Astrocyte (in vitro differentiated cells and primary cell): Measurements from ENCODE around the gene CTRB1. TPM values are rescaled to one million over a fixed set of nuclear protein-coding genes. Genes with fewer than 3 reads are reported as not detected.

Experiments used
- DNase-seq: peaks from one replicate; pipeline ENCODE4 v3.0.0-alpha.2; 2010; ENCODE audit warnings: low read depth
- FAIRE-seq: peaks from 2 replicates; lab custom pipeline; 2011; peaks lifted over from hg19 to GRCh38; lab: Jason Lieb, UNC
- H2AFZ ChIP-seq: 2 replicates; pipeline ENCODE4 v1.6.0; 2012; ENCODE audit warnings: low read depth, low read length, inconsistent platforms
- H3K27ac ChIP-seq: 2 replicates; pipeline ENCODE4 v1.5.1; 2011; ENCODE audit warnings: low read depth, low read length, inconsistent platforms
- H3K27me3 ChIP-seq: 2 replicates; pipeline ENCODE4 v1.6.0; 2011; ENCODE audit warnings: low read length, inconsistent platforms; ENCODE audit not compliant: insufficient read depth
- H3K36me3 ChIP-seq: 2 replicates; pipeline ENCODE4 v1.5.1; 2011; ENCODE audit warnings: low read length, inconsistent platforms; ENCODE audit not compliant: insufficient read depth
- H3K4me1 ChIP-seq: 2 replicates; pipeline ENCODE4 v1.5.1; 2011; ENCODE audit warnings: low read length, inconsistent platforms; ENCODE audit not compliant: insufficient read depth
- H3K4me2 ChIP-seq: 2 replicates; pipeline ENCODE4 v1.6.0; 2012; ENCODE audit warnings: low read length, inconsistent platforms
- H3K4me3 ChIP-seq: 2 replicates; pipeline ENCODE4 v1.5.1; 2011; ENCODE audit warnings: low read depth, mild to moderate bottlenecking, low read length, inconsistent platforms; ENCODE audit not compliant: insufficient read depth
- H3K79me2 ChIP-seq: 2 replicates; pipeline ENCODE4 v1.6.0; 2012; ENCODE audit warnings: mild to moderate bottlenecking, low read length, inconsistent platforms; ENCODE audit not compliant: insufficient read depth
- H3K9ac ChIP-seq: 2 replicates; pipeline ENCODE4 v1.6.0; 2012; ENCODE audit warnings: mild to moderate bottlenecking, low read length, inconsistent platforms
- H3K9me3 ChIP-seq: 2 replicates; pipeline ENCODE4 v1.5.1; 2012; ENCODE audit warnings: low read depth, mild to moderate bottlenecking, low read length, inconsistent platforms; ENCODE audit not compliant: insufficient read depth
- H4K20me1 ChIP-seq: 2 replicates; pipeline ENCODE4 v1.6.0; 2012; ENCODE audit warnings: low read length, inconsistent platforms; ENCODE audit not compliant: insufficient read depth
- H3K27ac Mint-ChIP-seq: one replicate; pipeline ENCODE4 v1.8.0; 2021; ENCODE audit warnings: mild to moderate bottlenecking, mixed read lengths; ENCODE audit not compliant: unreplicated experiment
- H3K27me3 Mint-ChIP-seq: one replicate; pipeline ENCODE4 v1.8.0; 2021; ENCODE audit warnings: low read depth, mixed read lengths; ENCODE audit not compliant: unreplicated experiment
- H3K36me3 Mint-ChIP-seq: one replicate; pipeline ENCODE4 v1.8.0; 2021; ENCODE audit warnings: low read depth, mixed read lengths; ENCODE audit not compliant: unreplicated experiment
- H3K4me1 Mint-ChIP-seq: one replicate; pipeline ENCODE4 v1.8.0; 2021; ENCODE audit warnings: low read depth, mixed read lengths; ENCODE audit not compliant: unreplicated experiment
- H3K4me3 Mint-ChIP-seq: one replicate; pipeline ENCODE4 v1.8.0; 2021; ENCODE audit warnings: mild to moderate bottlenecking, moderate library complexity, mixed read lengths; ENCODE audit not compliant: unreplicated experiment
- H3K9me3 Mint-ChIP-seq: one replicate; pipeline ENCODE4 v1.8.0; 2021; ENCODE audit warnings: mild to moderate bottlenecking, mixed read lengths; ENCODE audit not compliant: unreplicated experiment
- CTCF ChIP-seq: IDR thresholded peaks from 2 replicates; pipeline ENCODE4 v1.5.1; 2011; ENCODE audit warnings: low read depth, mild to moderate bottlenecking, inconsistent platforms, low read length, moderate library complexity; ENCODE audit not compliant: insufficient read depth
- EZH2 ChIP-seq: IDR thresholded peaks from 2 replicates; pipeline ENCODE4 v1.6.1; 2012; ENCODE audit warnings: mild to moderate bottlenecking, low read length, inconsistent platforms; ENCODE audit not compliant: insufficient read depth
- total RNA-seq: library from RNA; stranded (reverse); gene quantifications from 2 replicates; pipeline ENCODE4 v1.2.1, GENCODE V29; 2021

Gene CTRB1
- total RNA-seq, 1 donor from 2014 or later: not detected

DNA sequence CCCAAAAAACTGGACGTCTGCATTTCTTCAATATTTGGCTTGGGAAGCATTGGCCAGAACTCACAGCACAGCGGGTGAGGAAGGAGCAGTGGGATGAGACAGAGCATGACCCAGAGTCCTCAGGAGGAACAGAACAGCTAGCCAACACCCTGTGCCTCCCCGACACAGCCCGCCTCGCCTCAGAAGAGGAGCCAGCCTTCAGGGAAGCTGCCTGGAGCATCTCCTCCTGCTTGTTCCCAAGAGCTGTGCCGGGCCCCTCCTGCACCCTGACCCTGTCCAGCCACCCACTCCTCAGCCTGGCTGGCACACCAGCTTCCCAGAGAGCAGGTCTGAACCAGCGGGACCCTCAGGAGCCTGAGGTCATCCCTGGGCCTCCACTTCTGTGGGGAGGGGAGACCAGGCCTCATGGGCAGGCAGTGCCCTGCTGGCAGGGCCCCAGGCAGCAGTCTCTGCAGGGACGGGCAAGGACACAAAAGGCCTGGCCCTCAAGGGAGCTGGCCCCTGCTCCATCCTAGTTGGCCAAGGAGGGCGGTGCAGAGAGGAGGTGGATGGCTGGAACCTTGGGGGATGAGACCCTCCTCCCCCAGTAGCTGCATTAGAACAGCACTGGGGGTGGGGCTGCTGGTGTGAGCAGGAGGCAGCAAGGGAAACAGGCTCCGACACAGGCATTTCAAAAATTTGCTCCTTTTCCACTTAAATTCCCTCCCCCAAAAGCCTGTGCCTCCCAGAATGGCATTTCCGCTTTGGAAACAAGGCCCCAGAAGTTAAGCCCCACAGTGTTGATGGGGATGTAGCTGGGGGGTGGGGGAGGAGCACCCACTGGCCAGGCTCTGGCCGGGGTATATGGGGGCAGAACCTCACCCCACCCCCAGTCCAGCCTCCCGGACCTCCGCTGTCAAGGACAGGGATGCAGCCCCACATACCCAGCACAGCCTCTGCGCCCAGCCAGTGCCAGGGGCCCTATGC is 34.4 kb downstream of the CTRB1 start:
- Histone ChIP-seq H3K9ac (peak overlapping the region; percentile 73), H2AFZ (no peak overlapping the region), H3K9me3 (no peaks in the 10 kb centered on the region), H3K4me3 (peak overlapping the region; percentile 29), H3K27me3 (no peaks in the 10 kb centered on the region), H4K20me1 (peaks cover 87% of the 10 kb centered on the region), H3K79me2 (peaks cover 96% of the 10 kb centered on the region), H3K36me3 (no peaks in the 10 kb centered on the region), H3K4me2 (peak overlapping the region; percentile 80), H3K27ac (peak overlapping the region; percentile 82), H3K4me1 (peaks cover 77% of the 10 kb centered on the region)
- FAIRE-seq: peak; percentile 17
- no peaks in the 10 kb centered on the region for H3K27me3 Mint-ChIP-seq
- H3K4me3 Mint-ChIP-seq: peak overlapping the region; percentile 70
- H3K27ac Mint-ChIP-seq: peak overlapping the region; percentile 93
- H3K9me3 Mint-ChIP-seq: no peaks in the 10 kb centered on the region
- peak; percentile 78 for DNase-seq
- H3K4me1 Mint-ChIP-seq: peaks cover 57% of the 10 kb centered on the region
- peaks cover 3% of the 10 kb centered on the region for H3K36me3 Mint-ChIP-seq
- TF ChIP-seq CTCF (no peak), EZH2 (no peak)

DNA sequence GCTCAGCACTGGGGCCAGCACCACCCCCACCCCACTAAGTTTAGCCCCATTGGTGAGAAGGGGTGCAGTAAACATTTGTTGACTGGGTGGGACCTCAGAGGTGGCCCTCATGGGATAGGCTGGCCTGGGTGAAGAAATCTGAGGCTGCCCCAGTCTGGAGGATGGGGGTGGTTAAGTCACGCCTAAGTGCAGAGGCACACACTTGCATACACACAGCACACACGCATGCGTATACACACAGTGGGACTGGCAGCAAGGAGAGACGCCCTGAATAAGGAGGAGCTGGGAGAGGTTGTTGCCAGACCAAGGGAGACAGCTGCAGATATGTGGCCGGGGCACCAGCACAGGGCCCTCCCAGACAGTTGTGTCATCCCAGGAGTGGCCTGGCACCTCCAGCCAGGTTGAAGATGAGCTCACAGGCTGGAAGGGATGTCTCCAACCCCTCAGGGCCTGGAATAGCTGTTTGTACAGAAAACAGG is 35.6 kb downstream of the CTRB1 start:
- DNase-seq (no peak), FAIRE-seq (no peak)
- H3K4me1 Mint-ChIP-seq: peaks cover 54% of the 10 kb centered on the region
- peaks cover 69% of the 10 kb centered on the region for H3K4me1 ChIP-seq
- no peak overlapping the region for H2AFZ ChIP-seq
- H4K20me1 ChIP-seq: peaks cover 87% of the 10 kb centered on the region
- TF ChIP-seq CTCF: no peak
- TF ChIP-seq EZH2: no peak
- peaks cover 3% of the 10 kb centered on the region for H3K36me3 Mint-ChIP-seq
- no peaks in the 10 kb centered on the region for H3K27me3 Mint-ChIP-seq
- H3K27ac Mint-ChIP-seq: peak overlapping the region; percentile 58
- H3K9me3 ChIP-seq: no peaks in the 10 kb centered on the region
- peaks cover 96% of the 10 kb centered on the region for H3K79me2 ChIP-seq
- H3K9ac ChIP-seq: peak overlapping the region; percentile 49
- H3K9me3 Mint-ChIP-seq: no peaks in the 10 kb centered on the region
- no peak overlapping the region for H3K4me3 ChIP-seq
- H3K27ac ChIP-seq: peak overlapping the region; percentile 41
- no peaks in the 10 kb centered on the region for H3K36me3 ChIP-seq
- no peaks in the 10 kb centered on the region for H3K27me3 ChIP-seq
- peak overlapping the region; percentile 67 for H3K4me3 Mint-ChIP-seq
- H3K4me2 ChIP-seq: peak overlapping the region; percentile 80
